NCI-H345 treated with DMSO at 0.1 percent for 48 hours (cell line): ENCODE results near the gene TXK.

Source experiments
- DNase-seq: peaks from one replicate; lab custom pipeline; 2025; ENCODE audit not compliant: unreplicated experiment; lab: John Stamatoyannopoulos, UW

Gene TXK

GRCh38 chr4:48105230-48105629, 28.8 kb downstream of the TXK start:
- DNase-seq, result no peak

GRCh38 chr4:48103483-48104139, 30.4 kb downstream of the TXK start:
- no peak for DNase-seq

GRCh38 chr4:48102303-48102702, 31.7 kb downstream of the TXK start:
- no peak for DNase-seq

GRCh38 chr4:48100256-48100655, 33.8 kb downstream of the TXK start:
- no peak for DNase-seq

- no peak for DNase-seq
Measured at GRCh38 chr4:48095441-48095840, 38.6 kb downstream of the TXK start.

GRCh38 chr4:48093991-48094416, 40.0 kb downstream of the TXK start:
- no peak for DNase-seq

- no peak for DNase-seq
Measured at GRCh38 chr4:48090621-48091020, 43.4 kb downstream of the TXK start.

- no peak for DNase-seq
Measured at GRCh38 chr4:48085821-48086589, 48.0 kb downstream of the TXK start.

GRCh38 chr4:48082956-48083355, 51.1 kb downstream of the TXK start:
- no peak for DNase-seq

GRCh38 chr4:48081196-48081595, 52.9 kb downstream of the TXK start:
- no peak for DNase-seq

GRCh38 chr4:48079972-48080391, 54.1 kb downstream of the TXK start:
- no peak for DNase-seq

GRCh38 chr4:48078862-48079655, 55.0 kb downstream of the TXK start:
- DNase-seq, result no peak

- DNase-seq, result no peak
Measured at GRCh38 chr4:48078425-48078824, 55.6 kb downstream of the TXK start.

- no peak for DNase-seq
Measured at GRCh38 chr4:48074657-48075056, 59.4 kb downstream of the TXK start.

GRCh38 chr4:48073567-48074103, 60.4 kb downstream of the TXK start:
- no peak for DNase-seq

- no peak for DNase-seq
Measured at GRCh38 chr4:48071191-48071590, 62.9 kb downstream of the TXK start.

- DNase-seq, result no peak
Measured at GRCh38 chr4:48069026-48069425, 65.0 kb downstream of the TXK start.

- DNase-seq, result no peak
Measured at GRCh38 chr4:48068182-48068581, 65.9 kb downstream of the TXK start.

- no peak for DNase-seq
Measured at GRCh38 chr4:48067536-48067935, 66.5 kb downstream of the TXK start.

- DNase-seq, result no peak
Measured at GRCh38 chr4:48065587-48066052, 68.4 kb downstream of the TXK start.

GRCh38 chr4:48064349-48064748, 69.7 kb downstream of the TXK start:
- no peak for DNase-seq
